ENCODE data around the gene DNAJB14. TPM values are rescaled to one million over a fixed set of nuclear protein-coding genes. Genes with fewer than 3 reads are reported as not detected.

Gene DNAJB14
- total RNA-seq (10 to 100 TPM; 48.9 to 66.5 (median 61.7) TPM), total RNA-seq (58.8 to 173 (median 98.6) reads per million in 29 experiments)
- 59.0 TPM for total RNA-seq (2013)

- peaks cover 36 to 53% (median 52%) of the 10 kb centered on the region in 3 donors for H3K4me1 Mint-ChIP-seq
- H3K27ac ChIP-seq (ENCODE audit: low read length): peak within 1 kb of the TSS; percentile 95
- peak; percentile 64 to 90 (median 75) for DNase-seq
- no peaks in the 10 kb centered on the region for H3K9me3 Mint-ChIP-seq
- peak; percentile 58 to 67 (median 66) for ATAC-seq (replicated peaks in 1 of 4)
- no peaks in the 10 kb centered on the region for H3K27me3 ChIP-seq (replicated peaks in 1 of 2; ENCODE audit: control insufficient read depth in 2 of 2, extremely low read depth in 1 of 2, insufficient read depth in 2 of 2, low read length in 1 of 2)
- no peaks in the 10 kb centered on the region for H3K9me3 ChIP-seq
- under 1% methylated on average over 83 of the region's 87 CpGs for WGBS (ENCODE audit: insufficient coverage)
- H3K27me3 Mint-ChIP-seq: no peaks in the 10 kb centered on the region
- peaks cover 0 to 13% of the 10 kb centered on the region in 2 donors for H3K36me3 ChIP-seq (ENCODE audit: control insufficient read depth in 2 of 2, extremely low read depth in 1 of 2, insufficient read depth in 1 of 2, low read length in 1 of 2)
- H3K4me3 ChIP-seq (ENCODE audit: control insufficient read depth in 1 of 2, extremely low read depth in 1 of 2, low read length in 1 of 2): peak within 1 kb of the TSS; percentile 75 to 84
- POLR2A ChIA-PET: interaction anchor here (0.5 to 3.9 kb wide), 10 partner anchors 19 to 1288 kb away, joined by 3 to 27 read pairs (median 3); partner anchors contain the start of genes LAMTOR3 (in 2 of the 2), DAPP1 (in 1 of the 2), TRMT10A (in 1 of the 2) and TSPAN5 (in 1 of the 2)
- CTCF ChIA-PET: interaction anchor here (0.5 to 3.9 kb wide), 17 partner anchors 8 to 1618 kb away, joined by 3 to 33 read pairs (median 4); partner anchors contain the start of genes TRMT10A (in 2 of the 2), DAPP1 (in 1 of the 2), LAMTOR3 (in 1 of the 2) and METAP1 (in 1 of the 2)
- peak within 1 kb of the TSS; percentile 96 to 98 (median 98) for H3K4me3 Mint-ChIP-seq
- peaks cover 11% of the 10 kb centered on the region for H3K36me3 Mint-ChIP-seq
- peak within 1 kb of the TSS; percentile 98 for H3K27ac Mint-ChIP-seq
- peaks cover 32 to 45% of the 10 kb centered on the region in 2 experiments for H3K4me1 ChIP-seq (ENCODE audit: control insufficient read depth in 1 of 2, extremely low read depth in 1 of 2, insufficient read depth in 2 of 2, low read length in 2 of 2)
Observed at GRCh38 chr4:99946356-99947189, at the start of gene DNAJB14. TSS of gene DNAJB14 (minus strand) at chr4:99946618. CDS start at chr4:99946571, 47 bp downstream.

- no peaks in the 10 kb centered on the region for H3K4me1 Mint-ChIP-seq
Observed at GRCh38 chr4:99991741-99992140, 45.3 kb upstream of the DNAJB14 start.

GRCh38 chr4:99987681-99988080 lies 41.3 kb upstream of the DNAJB14 start:
- POLR2A ChIA-PET: no interaction called here
- Mint-ChIP-seq H3K27me3 (peaks cover 11 to 15% of the 10 kb centered on the region in 2 donors), H3K36me3 (no peaks in the 10 kb centered on the region), H3K4me1 (no peaks in the 10 kb centered on the region), H3K9me3 (peaks cover 0 to 4% (median 0%) of the 10 kb centered on the region in 3 donors), H3K4me3 (no peak overlapping the region), H3K27ac (no peak overlapping the region)
- DNase-seq (no peak), ATAC-seq (replicated peaks in 1 of 4) (no peak)
- no peak overlapping the region for H3K4me3 ChIP-seq (ENCODE audit: control insufficient read depth in 1 of 2, extremely low read depth in 1 of 2, low read length in 1 of 2)
- H3K4me1 ChIP-seq (ENCODE audit: control insufficient read depth in 1 of 2, extremely low read depth in 1 of 2, insufficient read depth in 2 of 2, low read length in 2 of 2): no peaks in the 10 kb centered on the region
- no peaks in the 10 kb centered on the region for H3K9me3 ChIP-seq
- no peaks in the 10 kb centered on the region for H3K36me3 ChIP-seq (ENCODE audit: control insufficient read depth in 2 of 2, extremely low read depth in 1 of 2, insufficient read depth in 1 of 2, low read length in 1 of 2)
- CTCF ChIA-PET: interaction anchor here in 1 of 2 donors (0.6 kb wide), 1 partner anchor 1539 kb away, joined by 3 read pairs; no protein-coding TSS in a partner anchor
- H3K27me3 ChIP-seq (replicated peaks in 1 of 2; ENCODE audit: control insufficient read depth in 2 of 2, extremely low read depth in 1 of 2, insufficient read depth in 2 of 2, low read length in 1 of 2): no peaks in the 10 kb centered on the region
- H3K27ac ChIP-seq (ENCODE audit: low read length): no peak overlapping the region

More at GRCh38 chr4:99991741-99992140, 45.3 kb upstream of the DNAJB14 start:
- no peak overlapping the region for H3K4me3 Mint-ChIP-seq
- no peak overlapping the region for H3K27ac ChIP-seq (ENCODE audit: low read length)
- no peak for ATAC-seq (replicated peaks in 1 of 4)
- H3K27me3 ChIP-seq (replicated peaks in 1 of 2; ENCODE audit: control insufficient read depth in 2 of 2, extremely low read depth in 1 of 2, insufficient read depth in 2 of 2, low read length in 1 of 2): no peaks in the 10 kb centered on the region
- no peaks in the 10 kb centered on the region for H3K36me3 ChIP-seq (ENCODE audit: control insufficient read depth in 2 of 2, extremely low read depth in 1 of 2, insufficient read depth in 1 of 2, low read length in 1 of 2)
- peaks cover 7% of the 10 kb centered on the region in 2 donors for H3K27me3 Mint-ChIP-seq
- no peak for DNase-seq
- H3K4me1 ChIP-seq (ENCODE audit: control insufficient read depth in 1 of 2, extremely low read depth in 1 of 2, insufficient read depth in 2 of 2, low read length in 2 of 2): no peaks in the 10 kb centered on the region
- H3K27ac Mint-ChIP-seq: no peak overlapping the region
- CTCF ChIA-PET: no interaction called here
- POLR2A ChIA-PET: no interaction called here
- H3K9me3 ChIP-seq: no peaks in the 10 kb centered on the region
- H3K9me3 Mint-ChIP-seq: no peaks in the 10 kb centered on the region
- no peaks in the 10 kb centered on the region for H3K36me3 Mint-ChIP-seq
- WGBS (ENCODE audit: insufficient coverage): no CpG with 5 or more reads among the region's 3 CpGs
- no peak overlapping the region for H3K4me3 ChIP-seq (ENCODE audit: control insufficient read depth in 1 of 2, extremely low read depth in 1 of 2, low read length in 1 of 2)

- ATAC-seq (replicated peaks in 1 of 4): no peak
- POLR2A ChIA-PET: no interaction called here
- H3K4me3 Mint-ChIP-seq: no peak overlapping the region
- H3K27me3 ChIP-seq (replicated peaks in 1 of 2; ENCODE audit: control insufficient read depth in 2 of 2, extremely low read depth in 1 of 2, insufficient read depth in 2 of 2, low read length in 1 of 2): no peaks in the 10 kb centered on the region
- H3K9me3 Mint-ChIP-seq: peaks cover 0 to 4% (median 0%) of the 10 kb centered on the region in 3 donors
- no peak overlapping the region for H3K4me3 ChIP-seq (ENCODE audit: control insufficient read depth in 1 of 2, extremely low read depth in 1 of 2, low read length in 1 of 2)
- no peaks in the 10 kb centered on the region for H3K4me1 ChIP-seq (ENCODE audit: control insufficient read depth in 1 of 2, extremely low read depth in 1 of 2, insufficient read depth in 2 of 2, low read length in 2 of 2)
- no peak overlapping the region for H3K27ac Mint-ChIP-seq
- H3K36me3 ChIP-seq (ENCODE audit: control insufficient read depth in 2 of 2, extremely low read depth in 1 of 2, insufficient read depth in 1 of 2, low read length in 1 of 2): no peaks in the 10 kb centered on the region
- H3K36me3 Mint-ChIP-seq: no peaks in the 10 kb centered on the region
- CTCF ChIA-PET: no interaction called here
- WGBS (ENCODE audit: insufficient coverage): no CpG with 5 or more reads among the region's 4 CpGs
- no peak overlapping the region for H3K27ac ChIP-seq (ENCODE audit: low read length)
- H3K27me3 Mint-ChIP-seq: peaks cover 16% of the 10 kb centered on the region in 2 donors
- no peaks in the 10 kb centered on the region for H3K4me1 Mint-ChIP-seq
- no peak for DNase-seq
- no peaks in the 10 kb centered on the region for H3K9me3 ChIP-seq
Observed at GRCh38 chr4:99986792-99987191, 40.4 kb upstream of the DNAJB14 start.

GRCh38 chr4:99983289-99983943 lies 37.0 kb upstream of the DNAJB14 start:
- ChIA-PET POLR2A (no interaction called here), CTCF (no interaction called here)
- peaks cover 0 to 9% (median 0%) of the 10 kb centered on the region in 3 donors for H3K9me3 Mint-ChIP-seq
- no CpG with 5 or more reads among the region's 4 CpGs for WGBS (ENCODE audit: insufficient coverage)
- ATAC-seq (replicated peaks in 1 of 4): no peak
- no peaks in the 10 kb centered on the region for H3K27me3 ChIP-seq (replicated peaks in 1 of 2; ENCODE audit: control insufficient read depth in 2 of 2, extremely low read depth in 1 of 2, insufficient read depth in 2 of 2, low read length in 1 of 2)
- no peaks in the 10 kb centered on the region for H3K4me1 Mint-ChIP-seq
- no peaks in the 10 kb centered on the region for H3K36me3 ChIP-seq (ENCODE audit: control insufficient read depth in 2 of 2, extremely low read depth in 1 of 2, insufficient read depth in 1 of 2, low read length in 1 of 2)
- H3K27ac Mint-ChIP-seq: no peak overlapping the region
- no peak overlapping the region for H3K4me3 ChIP-seq (ENCODE audit: control insufficient read depth in 1 of 2, extremely low read depth in 1 of 2, low read length in 1 of 2)
- H3K36me3 Mint-ChIP-seq: no peaks in the 10 kb centered on the region
- no peak for DNase-seq
- no peaks in the 10 kb centered on the region for H3K9me3 ChIP-seq
- no peaks in the 10 kb centered on the region for H3K4me1 ChIP-seq (ENCODE audit: control insufficient read depth in 1 of 2, extremely low read depth in 1 of 2, insufficient read depth in 2 of 2, low read length in 2 of 2)
- peaks cover 10 to 15% of the 10 kb centered on the region in 2 donors for H3K27me3 Mint-ChIP-seq
- H3K27ac ChIP-seq (ENCODE audit: low read length): no peak overlapping the region
- H3K4me3 Mint-ChIP-seq: no peak overlapping the region

- no peak overlapping the region for H3K27ac Mint-ChIP-seq
- peaks cover 10 to 12% of the 10 kb centered on the region in 2 donors for H3K27me3 Mint-ChIP-seq
- ChIA-PET CTCF (interaction anchor here in 1 of 2 donors (0.6 kb wide), 1 partner anchor 172 kb away, joined by 6 read pairs; no protein-coding TSS in a partner anchor), POLR2A (no interaction called here)
- no peaks in the 10 kb centered on the region for H3K4me1 Mint-ChIP-seq
- Histone ChIP-seq H3K4me1 (ENCODE audit: control insufficient read depth in 1 of 2, extremely low read depth in 1 of 2, insufficient read depth in 2 of 2, low read length in 2 of 2) (no peaks in the 10 kb centered on the region), H3K27me3 (replicated peaks in 1 of 2; ENCODE audit: control insufficient read depth in 2 of 2, extremely low read depth in 1 of 2, insufficient read depth in 2 of 2, low read length in 1 of 2) (no peaks in the 10 kb centered on the region), H3K4me3 (ENCODE audit: control insufficient read depth in 1 of 2, extremely low read depth in 1 of 2, low read length in 1 of 2) (no peak overlapping the region), H3K9me3 (no peaks in the 10 kb centered on the region), H3K27ac (ENCODE audit: low read length) (no peak overlapping the region), H3K36me3 (ENCODE audit: control insufficient read depth in 2 of 2, extremely low read depth in 1 of 2, insufficient read depth in 1 of 2, low read length in 1 of 2) (no peaks in the 10 kb centered on the region)
- ATAC-seq (replicated peaks in 1 of 4): no peak
- peaks cover 5 to 14% (median 5%) of the 10 kb centered on the region in 3 donors for H3K9me3 Mint-ChIP-seq
- no peaks in the 10 kb centered on the region for H3K36me3 Mint-ChIP-seq
- no peak for DNase-seq
- H3K4me3 Mint-ChIP-seq: no peak overlapping the region
Observed at GRCh38 chr4:99979872-99980271, 33.5 kb upstream of the DNAJB14 start.

All from T-cell (primary cell).